Muscle layer of colon (tissue), 2 donors: ENCODE results near the gene UNC13D.

ENCODE experiments used
- H3K27ac ChIP-seq: one replicate; pipeline ENCODE4 v1.7.0; 2013; ENCODE audit warnings: low read depth, mild to moderate bottlenecking, low read length, moderate library complexity
- H3K27me3 ChIP-seq, 2 donors: one replicate each; pipeline ENCODE4 v1.7.0; 2013; ENCODE audit warnings: low read length in 2 of 2, mild to moderate bottlenecking in 2 of 2; ENCODE audit not compliant: insufficient read depth in 2 of 2, control insufficient read depth in 1 of 2
- H3K36me3 ChIP-seq: one replicate; pipeline ENCODE4 v1.7.0; 2013; ENCODE audit warnings: mild to moderate bottlenecking, low read length; ENCODE audit not compliant: insufficient read depth
- H3K4me1 ChIP-seq: one replicate; pipeline ENCODE4 v1.7.0; 2013; ENCODE audit warnings: mild to moderate bottlenecking, low read length; ENCODE audit not compliant: insufficient read depth
- H3K4me3 ChIP-seq, 2 donors: one replicate each; pipeline ENCODE4 v1.7.0; 2013; ENCODE audit warnings: low read length in 2 of 2, low read depth in 1 of 2, mild to moderate bottlenecking in 1 of 2, moderate library complexity in 1 of 2
- H3K9ac ChIP-seq: one replicate; pipeline ENCODE4 v1.7.0; 2013; ENCODE audit warnings: low read length
- H3K9me3 ChIP-seq: one replicate; pipeline ENCODE4 v1.7.0; 2013; ENCODE audit warnings: mild to moderate bottlenecking, low read length
- donor health status: abdominal sarcoma.
- donor health status: Adenocarcinoma of cecum.

Gene UNC13D

GRCh38 chr17:75795820-75796607, 48.2 kb downstream of the UNC13D start:
- H3K36me3 ChIP-seq, result peaks cover 38% of the 10 kb centered on the region

GRCh38 chr17:75793460-75793859, 50.7 kb downstream of the UNC13D start:
- Histone ChIP-seq H3K9me3 (no peaks in the 10 kb centered on the region), H3K4me3 (no peak overlapping the region), H3K4me1 (no peaks in the 10 kb centered on the region), H3K9ac (no peak overlapping the region), H3K27me3 (no peaks in the 10 kb centered on the region), H3K36me3 (peaks cover 25% of the 10 kb centered on the region), H3K27ac (no peak overlapping the region)

More at GRCh38 chr17:75795820-75796607, 48.2 kb downstream of the UNC13D start:
- H3K9ac ChIP-seq, result no peak overlapping the region
- no peaks in the 10 kb centered on the region for H3K27me3 ChIP-seq
- H3K4me1 ChIP-seq, result no peaks in the 10 kb centered on the region
- H3K4me3 ChIP-seq, result no peak overlapping the region
- no peaks in the 10 kb centered on the region for H3K9me3 ChIP-seq
- H3K27ac ChIP-seq, result no peak overlapping the region

- Histone ChIP-seq H3K36me3 (peaks cover 15% of the 10 kb centered on the region), H3K9ac (no peak overlapping the region), H3K4me3 (no peak overlapping the region), H3K4me1 (peaks cover 14% of the 10 kb centered on the region), H3K9me3 (no peaks in the 10 kb centered on the region), H3K27me3 (no peaks in the 10 kb centered on the region), H3K27ac (no peak overlapping the region)
Measured at GRCh38 chr17:75791254-75791653, 53.0 kb downstream of the UNC13D start.

GRCh38 chr17:75785016-75785890, 59.0 kb downstream of the UNC13D start:
- Histone ChIP-seq H3K27ac (peak overlapping the region; percentile 96), H3K4me3 (peak overlapping the region; percentile 57 to 88), H3K27me3 (no peaks in the 10 kb centered on the region), H3K36me3 (no peaks in the 10 kb centered on the region), H3K9me3 (no peaks in the 10 kb centered on the region), H3K9ac (peak overlapping the region; percentile 81), H3K4me1 (peaks cover 39% of the 10 kb centered on the region)

- Histone ChIP-seq H3K4me1 (peaks cover 39% of the 10 kb centered on the region), H3K27ac (peak within 1 kb of the TSS; percentile 96), H3K4me3 (peak within 1 kb of the TSS; percentile 57 to 88), H3K27me3 (no peaks in the 10 kb centered on the region), H3K9ac (peak within 1 kb of the TSS; percentile 81), H3K9me3 (no peaks in the 10 kb centered on the region), H3K36me3 (no peaks in the 10 kb centered on the region)
Measured at GRCh38 chr17:75784473-75785015, 59.7 kb downstream of the UNC13D start, which contains the start of gene UNK. Gene UNK, plus strand, starts transcription at chr17:75784806. Its CDS starts 75 bp downstream, at chr17:75784881.

GRCh38 chr17:75783803-75784472, 60.3 kb downstream of the UNC13D start:
- Histone ChIP-seq H3K9ac (peak overlapping the region; percentile 77), H3K4me3 (peak overlapping the region; percentile 4 to 57), H3K36me3 (peaks cover under 1% of the 10 kb centered on the region), H3K9me3 (no peaks in the 10 kb centered on the region), H3K27me3 (no peaks in the 10 kb centered on the region), H3K4me1 (peaks cover 39% of the 10 kb centered on the region), H3K27ac (peak overlapping the region; percentile 96)

- H3K27ac ChIP-seq, result peak overlapping the region; percentile 96
- H3K36me3 ChIP-seq, result peaks cover 8% of the 10 kb centered on the region
- peaks cover 39% of the 10 kb centered on the region for H3K4me1 ChIP-seq
- H3K9me3 ChIP-seq, result no peaks in the 10 kb centered on the region
- no peaks in the 10 kb centered on the region for H3K27me3 ChIP-seq
- no peak overlapping the region for H3K9ac ChIP-seq
- no peak overlapping the region for H3K4me3 ChIP-seq
Measured at GRCh38 chr17:75783069-75783783, 61.0 kb downstream of the UNC13D start.

GRCh38 chr17:75779987-75780889, 64.0 kb downstream of the UNC13D start:
- peak overlapping the region; percentile 8 for H3K27ac ChIP-seq
- H3K9ac ChIP-seq, result no peak overlapping the region
- H3K4me1 ChIP-seq, result peaks cover 38% of the 10 kb centered on the region
- H3K9me3 ChIP-seq, result no peaks in the 10 kb centered on the region
- no peak overlapping the region for H3K4me3 ChIP-seq
- no peaks in the 10 kb centered on the region for H3K27me3 ChIP-seq
- H3K36me3 ChIP-seq, result peaks cover 31% of the 10 kb centered on the region

- peak overlapping the region; percentile 84 for H3K9ac ChIP-seq
- no peaks in the 10 kb centered on the region for H3K27me3 ChIP-seq
- peaks cover 39% of the 10 kb centered on the region for H3K36me3 ChIP-seq
- H3K4me1 ChIP-seq, result peaks cover 42% of the 10 kb centered on the region
- peak overlapping the region; percentile 85 to 92 for H3K4me3 ChIP-seq
- no peaks in the 10 kb centered on the region for H3K9me3 ChIP-seq
- peak overlapping the region; percentile 80 for H3K27ac ChIP-seq
Measured at GRCh38 chr17:75779250-75779986, 64.8 kb downstream of the UNC13D start.
